ENCODE data around the gene TNNI3. TPM values are rescaled to one million over a fixed set of nuclear protein-coding genes. Genes with fewer than 3 reads are reported as not detected.

The TNNI3 gene
- total and polyA plus RNA-seq, 9 of the 15 experiments (the other 6 are each of a cell fraction or from before 2014, with no cell fraction given) = 4.7 to 158 (median 42.0) TPM

- TF ChIP-seq ZBTB7A (IDR thresholded peaks at IDR 0.05; ENCODE audit: borderline replicate concordance, control insufficient read depth, low read depth, low read length) (peak; percentile 33; the same call in 1 of the 2 replicates), ZNF143 (CRISPR knock-in tag; IDR thresholded peaks at IDR 0.05) (0 out of 2 replicates have a peak, but pooled peaks have one; percentile 12), KLF1 (tag; IDR thresholded peaks at IDR 0.05) (no peak), DNMT1 (IDR thresholded peaks at IDR 0.05) (no peak), ZKSCAN3 (CRISPR knock-in tag; IDR thresholded peaks at IDR 0.05) (no peak), NR2F6 (CRISPR knock-in tag; IDR thresholded peaks at IDR 0.05) (no peak), FOXA1 (IDR thresholded peaks at IDR 0.05; ENCODE audit: borderline replicate concordance) (no peak), HMG20B (CRISPR knock-in tag; IDR thresholded peaks at IDR 0.05) (no peak), SMAD3 (CRISPR knock-in tag; conservative IDR thresholded peaks at IDR 0.05) (no peak), ZNF3 (CRISPR knock-in tag; IDR thresholded peaks at IDR 0.05) (no peak), RFX5 (IDR thresholded peaks at IDR 0.05; ENCODE audit: low read depth, low read length) (no peak), RFX1 (IDR thresholded peaks at IDR 0.05) (no peak), ZNF695 (CRISPR knock-in tag; IDR thresholded peaks at IDR 0.05) (no peak), SMARCC2 (IDR thresholded peaks at IDR 0.05; ENCODE audit: low read depth) (no peak), SMARCA5 (IDR thresholded peaks at IDR 0.05) (no peak), CXXC5 (CRISPR knock-in tag; IDR thresholded peaks at IDR 0.05) (no peak), SMARCB1 (IDR thresholded peaks at IDR 0.05; ENCODE audit: insufficient read length, low read depth) (no peak), TFAP4 (CRISPR knock-in tag; IDR thresholded peaks at IDR 0.05; ENCODE audit: borderline replicate concordance) (peak; percentile 44; the same call in 1 of the 2 replicates), CEBPZ (IDR thresholded peaks at IDR 0.05; ENCODE audit: borderline replicate concordance, low read depth, low read length) (no peak), TAL1 (IDR thresholded peaks at IDR 0.05) (no peak), MYBL2 (IDR thresholded peaks at IDR 0.05; ENCODE audit: low read depth) (no peak), MYBL2 (CRISPR knock-in tag; IDR thresholded peaks at IDR 0.05; ENCODE audit: borderline replicate concordance) (no peak)
- TF ChIP-seq, protein P1, sequence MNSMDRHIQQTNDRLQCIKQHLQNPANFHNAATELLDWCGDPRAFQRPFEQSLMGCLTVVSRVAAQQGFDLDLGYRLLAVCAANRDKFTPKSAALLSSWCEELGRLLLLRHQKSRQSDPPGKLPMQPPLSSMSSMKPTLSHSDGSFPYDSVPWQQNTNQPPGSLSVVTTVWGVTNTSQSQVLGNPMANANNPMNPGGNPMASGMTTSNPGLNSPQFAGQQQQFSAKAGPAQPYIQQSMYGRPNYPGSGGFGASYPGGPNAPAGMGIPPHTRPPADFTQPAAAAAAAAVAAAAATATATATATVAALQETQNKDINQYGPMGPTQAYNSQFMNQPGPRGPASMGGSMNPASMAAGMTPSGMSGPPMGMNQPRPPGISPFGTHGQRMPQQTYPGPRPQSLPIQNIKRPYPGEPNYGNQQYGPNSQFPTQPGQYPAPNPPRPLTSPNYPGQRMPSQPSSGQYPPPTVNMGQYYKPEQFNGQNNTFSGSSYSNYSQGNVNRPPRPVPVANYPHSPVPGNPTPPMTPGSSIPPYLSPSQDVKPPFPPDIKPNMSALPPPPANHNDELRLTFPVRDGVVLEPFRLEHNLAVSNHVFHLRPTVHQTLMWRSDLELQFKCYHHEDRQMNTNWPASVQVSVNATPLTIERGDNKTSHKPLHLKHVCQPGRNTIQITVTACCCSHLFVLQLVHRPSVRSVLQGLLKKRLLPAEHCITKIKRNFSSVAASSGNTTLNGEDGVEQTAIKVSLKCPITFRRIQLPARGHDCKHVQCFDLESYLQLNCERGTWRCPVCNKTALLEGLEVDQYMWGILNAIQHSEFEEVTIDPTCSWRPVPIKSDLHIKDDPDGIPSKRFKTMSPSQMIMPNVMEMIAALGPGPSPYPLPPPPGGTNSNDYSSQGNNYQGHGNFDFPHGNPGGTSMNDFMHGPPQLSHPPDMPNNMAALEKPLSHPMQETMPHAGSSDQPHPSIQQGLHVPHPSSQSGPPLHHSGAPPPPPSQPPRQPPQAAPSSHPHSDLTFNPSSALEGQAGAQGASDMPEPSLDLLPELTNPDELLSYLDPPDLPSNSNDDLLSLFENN (IDR thresholded peaks at IDR 0.05; ENCODE audit: low read depth in 2 of 2, low read length in 2 of 2) = no peak
Measured at GRCh38 chr19:55116859-55117662, 40.5 kb downstream of the TNNI3 start, which contains the start of gene PPP1R12C (continued).
